ENCODE results near the gene CHD8. TPM values are rescaled to one million over a fixed set of nuclear protein-coding genes. Genes with fewer than 3 reads are reported as not detected.

CHD8 gene
- polyA plus RNA-seq, 3 donors, result 8.2 to 34.2 (median 15.1) TPM

GRCh38 chr14:21476925-21477681, 21.2 kb upstream of the CHD8 start, which contains the start of the genes RAB2B and TOX4:
TSS of gene RAB2B (minus strand) at chr14:21476959. CDS start at chr14:21476872, 87 bp downstream.
TSS of gene TOX4 (plus strand) at chr14:21477195. CDS start at chr14:21477279, 84 bp downstream.
- Histone ChIP-seq H3K4me1 (ENCODE audit: control insufficient read depth in 1 of 2, insufficient read depth in 2 of 2, low read length in 2 of 2) (peaks cover 12 to 26% of the 10 kb centered on the region in 2 donors), H3K4me2 (replicated peaks; ENCODE audit: extremely low read depth, low read length, poor library complexity, severe bottlenecking) (peak within 1 kb of the TSS; percentile 91), H3K27me3 (ENCODE audit: control insufficient read depth in 2 of 2, insufficient read depth in 2 of 2, low read length in 2 of 2) (no peaks in the 10 kb centered on the region), H3K27ac (ENCODE audit: low read depth in 1 of 2, low read length in 2 of 2) (peak within 1 kb of the TSS; percentile 84 to 95), H3K9ac (ENCODE audit: insufficient read depth, low read length, poor library complexity, severe bottlenecking) (peak within 1 kb of the TSS; percentile 85), H3K36me3 (replicated peaks in 1 of 2; ENCODE audit: control insufficient read depth in 1 of 2, insufficient read depth in 2 of 2, low read length in 2 of 2) (peaks cover 21 to 48% of the 10 kb centered on the region in 2 donors), H3K4me3 (replicated peaks in 1 of 3; ENCODE audit: low read depth in 2 of 3, low read length in 3 of 3) (peak within 1 kb of the TSS; percentile 58 to 100 (median 97)), H3K79me2 (ENCODE audit: insufficient read depth, low read length) (peaks cover 59% of the 10 kb centered on the region), H3K9me3 (replicated peaks in 1 of 2; ENCODE audit: control insufficient read depth in 1 of 2, insufficient read depth in 1 of 2, low read length in 2 of 2) (no peaks in the 10 kb centered on the region), H4K20me1 (ENCODE audit: insufficient read depth, low read length) (peaks cover 6% of the 10 kb centered on the region), H2AFZ (ENCODE audit: insufficient read depth, low read depth, low read length, poor library complexity, severe bottlenecking) (peak within 1 kb of the TSS; percentile 89)
- H3K36me3 Mint-ChIP-seq, result peaks cover 38 to 48% of the 10 kb centered on the region in 2 donors
- under 1% methylated on average over 36 of the region's 49 CpGs for WGBS (ENCODE audit: insufficient coverage)
- peaks cover 0 to 1% (median 0%) of the 10 kb centered on the region in 3 donors for H3K27me3 Mint-ChIP-seq (ENCODE audit: low read depth in 3 of 3)
- TF ChIP-seq CTCF (IDR thresholded peaks at IDR 0.05), result peak; percentile 97
- peak; percentile 97 for DNase-seq
- no peaks in the 10 kb centered on the region for H3K9me3 Mint-ChIP-seq
- H3K27ac Mint-ChIP-seq, result peak within 1 kb of the TSS; percentile 99 to 100 (median 100)
- peaks cover 18% of the 10 kb centered on the region for H3K4me1 Mint-ChIP-seq
- intact Hi-C loops (cut with micrococcal nuclease), result loop anchor here (1.0 kb wide), 3 partner anchors 20 to 34 kb away; partner anchors contain the start of genes CHD8 (in 1 of the 2) and METTL3 (in 1 of the 2)
- H3K4me3 Mint-ChIP-seq, result peak within 1 kb of the TSS; percentile 100

DNA sequence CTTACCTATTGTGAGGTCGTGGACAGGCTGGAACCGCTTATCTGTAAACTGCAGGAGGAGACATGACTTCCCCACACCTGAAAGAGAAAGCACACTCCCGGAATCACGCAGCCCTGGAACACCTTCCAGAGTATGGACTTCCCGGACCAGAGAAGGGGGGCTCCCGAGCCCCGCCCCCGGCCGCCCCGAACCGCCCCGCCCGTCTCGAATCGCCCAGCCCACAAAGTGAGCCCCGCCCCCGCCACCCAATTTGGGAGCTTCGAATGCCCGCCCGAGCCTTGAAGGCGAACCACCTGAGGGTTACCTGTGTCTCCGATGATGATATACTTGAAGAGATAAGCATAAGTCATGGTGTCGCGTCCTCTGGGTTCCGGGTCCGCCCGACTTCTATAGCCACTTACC, 20.6 kb upstream of the CHD8 start:
- WGBS (ENCODE audit: insufficient coverage), result 0% methylated on average over 17 of the region's 27 CpGs
- Histone ChIP-seq H3K27me3 (ENCODE audit: control insufficient read depth in 2 of 2, insufficient read depth in 2 of 2, low read length in 2 of 2) (no peaks in the 10 kb centered on the region), H3K27ac (ENCODE audit: low read depth in 1 of 2, low read length in 2 of 2) (peak overlapping the region; percentile 44 to 95), H3K4me2 (replicated peaks; ENCODE audit: extremely low read depth, low read length, poor library complexity, severe bottlenecking) (peak overlapping the region; percentile 91), H3K4me3 (replicated peaks in 1 of 3; ENCODE audit: low read depth in 2 of 3, low read length in 3 of 3) (peak overlapping the region; percentile 58 to 100 (median 97)), H3K36me3 (replicated peaks in 1 of 2; ENCODE audit: control insufficient read depth in 1 of 2, insufficient read depth in 2 of 2, low read length in 2 of 2) (peaks cover 18 to 48% of the 10 kb centered on the region in 2 donors), H3K4me1 (ENCODE audit: control insufficient read depth in 1 of 2, insufficient read depth in 2 of 2, low read length in 2 of 2) (peaks cover 12 to 26% of the 10 kb centered on the region in 2 donors), H3K79me2 (ENCODE audit: insufficient read depth, low read length) (peaks cover 54% of the 10 kb centered on the region), H3K9me3 (replicated peaks in 1 of 2; ENCODE audit: control insufficient read depth in 1 of 2, insufficient read depth in 1 of 2, low read length in 2 of 2) (no peaks in the 10 kb centered on the region), H3K9ac (ENCODE audit: insufficient read depth, low read length, poor library complexity, severe bottlenecking) (peak overlapping the region; percentile 85), H4K20me1 (ENCODE audit: insufficient read depth, low read length) (peaks cover 3% of the 10 kb centered on the region), H2AFZ (ENCODE audit: insufficient read depth, low read depth, low read length, poor library complexity, severe bottlenecking) (peak overlapping the region; percentile 89)
- DNase-seq, result peak in 1 of 3 donors; percentile 55
- Mint-ChIP-seq H3K27me3 (ENCODE audit: low read depth in 3 of 3) (peaks cover 0 to 1% (median 0%) of the 10 kb centered on the region in 3 donors), H3K27ac (peak overlapping the region; percentile 94 to 100 (median 100)), H3K4me3 (peak overlapping the region; percentile 100), H3K36me3 (peaks cover 38 to 51% of the 10 kb centered on the region in 2 donors), H3K4me1 (peaks cover 18% of the 10 kb centered on the region), H3K9me3 (no peaks in the 10 kb centered on the region)
- intact Hi-C loops (cut with micrococcal nuclease), result no loop called here
- no peak for TF ChIP-seq CTCF (IDR thresholded peaks at IDR 0.05)

All from CD14-positive monocyte (primary cell).